ENCODE data around the gene KCNQ5. TPM values are rescaled to one million over a fixed set of nuclear protein-coding genes. Genes with fewer than 3 reads are reported as not detected.

KCNQ5 gene
- total RNA-seq, 1 experiment from 2014 or later = not detected

GRCh38 chr6:72683797-72684196 is 61.9 kb downstream of the KCNQ5 start:
- H3K4me3 ChIP-seq = no peak overlapping the region
- no peak for DNase-seq
- no peak overlapping the region for H3K27ac ChIP-seq
- H3K36me3 ChIP-seq = no peaks in the 10 kb centered on the region
- H3K9me3 ChIP-seq (replicated peaks) = no peaks in the 10 kb centered on the region
- H3K4me1 ChIP-seq = no peaks in the 10 kb centered on the region
- H3K27me3 ChIP-seq = no peaks in the 10 kb centered on the region

- H3K27me3 ChIP-seq = no peaks in the 10 kb centered on the region
- no peaks in the 10 kb centered on the region for H3K9me3 ChIP-seq (replicated peaks)
- no peak overlapping the region for H3K27ac ChIP-seq
- H3K36me3 ChIP-seq = no peaks in the 10 kb centered on the region
- DNase-seq = no peak
- no peaks in the 10 kb centered on the region for H3K4me1 ChIP-seq
- no peak overlapping the region for H3K4me3 ChIP-seq
These were observed 67.5 kb downstream of the KCNQ5 start for GRCh38 chr6:72689107-72689954.

GRCh38 chr6:72691249-72691648 is 69.4 kb downstream of the KCNQ5 start:
- H3K27me3 ChIP-seq = no peaks in the 10 kb centered on the region
- no peak overlapping the region for H3K4me3 ChIP-seq
- H3K36me3 ChIP-seq = no peaks in the 10 kb centered on the region
- no peak for DNase-seq
- H3K27ac ChIP-seq = no peak overlapping the region
- no peaks in the 10 kb centered on the region for H3K4me1 ChIP-seq
- no peaks in the 10 kb centered on the region for H3K9me3 ChIP-seq (replicated peaks)

DNA sequence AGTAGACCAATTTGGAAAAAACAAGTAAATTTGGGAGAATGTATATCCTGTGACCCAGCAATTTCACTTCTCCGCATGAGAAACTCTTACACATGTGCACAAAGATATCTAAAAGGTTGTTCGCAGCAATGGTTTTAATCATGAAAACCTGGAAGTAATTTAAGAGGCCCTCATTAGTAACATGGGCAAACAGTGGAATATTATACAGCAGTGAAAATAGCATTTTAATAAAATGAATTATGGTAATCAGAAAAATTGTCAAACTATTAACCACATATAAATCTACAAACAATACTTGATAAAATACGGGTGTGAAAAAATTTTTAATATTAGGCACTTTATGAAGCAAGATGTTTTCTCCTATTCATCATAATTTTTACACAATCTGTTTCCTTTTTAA is 74.2 kb downstream of the KCNQ5 start:
- H3K36me3 ChIP-seq = no peaks in the 10 kb centered on the region
- no peaks in the 10 kb centered on the region for H3K4me1 ChIP-seq
- no peaks in the 10 kb centered on the region for H3K9me3 ChIP-seq (replicated peaks)
- no peak overlapping the region for H3K27ac ChIP-seq
- no peak for DNase-seq
- H3K4me3 ChIP-seq = no peak overlapping the region
- H3K27me3 ChIP-seq = no peaks in the 10 kb centered on the region

GRCh38 chr6:72699159-72699558 is 77.3 kb downstream of the KCNQ5 start:
- no peaks in the 10 kb centered on the region for H3K4me1 ChIP-seq
- no peaks in the 10 kb centered on the region for H3K27me3 ChIP-seq
- no peaks in the 10 kb centered on the region for H3K36me3 ChIP-seq
- H3K27ac ChIP-seq = no peak overlapping the region
- DNase-seq = no peak
- no peaks in the 10 kb centered on the region for H3K9me3 ChIP-seq (replicated peaks)
- H3K4me3 ChIP-seq = no peak overlapping the region

- Histone ChIP-seq H3K4me1 (no peaks in the 10 kb centered on the region), H3K27me3 (no peaks in the 10 kb centered on the region), H3K9me3 (replicated peaks) (no peaks in the 10 kb centered on the region), H3K4me3 (no peak overlapping the region), H3K27ac (no peak overlapping the region), H3K36me3 (no peaks in the 10 kb centered on the region)
- DNase-seq = no peak
These were observed 80.6 kb downstream of the KCNQ5 start for GRCh38 chr6:72702421-72702820.

DNA sequence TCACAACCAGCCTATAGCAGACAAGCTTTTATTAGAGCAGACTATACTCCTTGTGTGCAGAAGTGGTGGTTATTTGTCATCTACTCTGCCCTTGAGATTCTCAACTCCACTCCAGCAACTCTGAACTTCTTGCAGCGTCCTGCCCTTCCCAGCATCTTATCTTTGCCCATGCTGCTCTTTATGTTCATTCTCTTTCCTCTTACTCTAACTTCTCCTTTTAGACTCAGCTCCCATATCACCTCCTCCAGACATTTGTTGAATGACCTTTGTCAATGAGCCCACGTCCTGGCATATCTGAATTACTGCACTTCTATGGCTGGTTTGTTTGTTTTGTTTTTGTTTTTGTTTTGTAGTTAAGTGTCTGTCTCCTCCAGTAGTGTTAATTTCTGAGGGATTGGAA is 81.2 kb downstream of the KCNQ5 start:
- Histone ChIP-seq H3K27me3 (no peaks in the 10 kb centered on the region), H3K27ac (no peak overlapping the region), H3K36me3 (no peaks in the 10 kb centered on the region), H3K4me3 (no peak overlapping the region), H3K4me1 (no peaks in the 10 kb centered on the region), H3K9me3 (replicated peaks) (no peaks in the 10 kb centered on the region)
- DNase-seq = no peak

DNA sequence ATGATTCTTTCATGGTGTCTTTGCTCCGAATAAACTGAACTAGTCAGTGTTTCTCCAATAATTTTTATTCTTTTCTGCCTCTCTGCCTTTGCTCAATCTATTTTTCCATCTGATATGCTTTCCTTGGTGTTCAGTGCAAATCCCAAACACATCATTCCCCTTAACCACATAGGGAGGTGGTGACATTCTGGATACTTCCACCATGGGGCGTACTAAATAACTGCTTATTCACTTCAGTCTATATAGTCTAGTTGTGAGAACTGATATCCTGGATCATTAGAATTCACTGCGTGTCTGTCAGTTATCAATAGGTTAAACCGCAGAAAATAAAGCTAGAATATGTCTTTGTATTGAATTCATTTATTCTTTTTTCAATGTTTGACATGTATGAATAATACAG is 83.1 kb downstream of the KCNQ5 start:
- peak in 1 of 2 experiments; percentile 8 for DNase-seq
- Histone ChIP-seq H3K4me1 (no peaks in the 10 kb centered on the region), H3K9me3 (replicated peaks) (no peaks in the 10 kb centered on the region), H3K36me3 (no peaks in the 10 kb centered on the region), H3K27ac (no peak overlapping the region), H3K4me3 (no peak overlapping the region), H3K27me3 (no peaks in the 10 kb centered on the region)

DNA sequence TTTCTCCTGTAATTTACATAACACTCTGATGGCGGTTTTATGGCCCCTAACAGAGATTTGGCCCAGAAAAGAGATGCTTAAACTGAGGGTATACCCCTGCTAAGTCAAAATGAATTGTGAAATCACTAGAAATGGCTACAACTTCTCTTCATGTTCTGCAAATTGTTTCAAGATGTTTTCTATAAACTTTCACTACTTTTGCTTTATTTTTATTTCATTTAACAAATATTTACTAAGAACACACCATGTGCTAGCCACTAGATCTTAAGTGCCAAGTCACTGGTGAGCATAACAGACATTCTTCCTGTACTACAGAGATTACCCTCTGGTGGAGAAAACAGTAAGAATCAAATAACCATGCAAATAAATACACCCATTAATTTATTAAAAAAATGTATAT is 87.6 kb downstream of the KCNQ5 start:
- no peak for DNase-seq
- Histone ChIP-seq H3K4me3 (no peak overlapping the region), H3K4me1 (no peaks in the 10 kb centered on the region), H3K9me3 (replicated peaks) (no peaks in the 10 kb centered on the region), H3K36me3 (no peaks in the 10 kb centered on the region), H3K27me3 (no peaks in the 10 kb centered on the region), H3K27ac (no peak overlapping the region)

GRCh38 chr6:72711731-72712130 is 89.9 kb downstream of the KCNQ5 start:
- H3K4me1 ChIP-seq = no peaks in the 10 kb centered on the region
- no peak overlapping the region for H3K4me3 ChIP-seq
- no peak for DNase-seq

GRCh38 chr6:72712910-72713309 is 91.0 kb downstream of the KCNQ5 start:
- Histone ChIP-seq H3K27me3 (no peaks in the 10 kb centered on the region), H3K4me1 (no peaks in the 10 kb centered on the region), H3K36me3 (no peaks in the 10 kb centered on the region), H3K27ac (no peak overlapping the region), H3K9me3 (replicated peaks) (no peaks in the 10 kb centered on the region), H3K4me3 (no peak overlapping the region)
- DNase-seq = no peak

More at GRCh38 chr6:72711731-72712130, 89.9 kb downstream of the KCNQ5 start:
- H3K27ac ChIP-seq = no peak overlapping the region
- no peaks in the 10 kb centered on the region for H3K36me3 ChIP-seq
- H3K27me3 ChIP-seq = no peaks in the 10 kb centered on the region
- H3K9me3 ChIP-seq (replicated peaks) = no peaks in the 10 kb centered on the region

GRCh38 chr6:72715119-72715518 is 93.3 kb downstream of the KCNQ5 start:
- no peak overlapping the region for H3K27ac ChIP-seq
- no peaks in the 10 kb centered on the region for H3K4me1 ChIP-seq
- DNase-seq = no peak
- no peaks in the 10 kb centered on the region for H3K27me3 ChIP-seq
- H3K9me3 ChIP-seq (replicated peaks) = no peaks in the 10 kb centered on the region
- H3K4me3 ChIP-seq = no peak overlapping the region
- H3K36me3 ChIP-seq = no peaks in the 10 kb centered on the region

DNA sequence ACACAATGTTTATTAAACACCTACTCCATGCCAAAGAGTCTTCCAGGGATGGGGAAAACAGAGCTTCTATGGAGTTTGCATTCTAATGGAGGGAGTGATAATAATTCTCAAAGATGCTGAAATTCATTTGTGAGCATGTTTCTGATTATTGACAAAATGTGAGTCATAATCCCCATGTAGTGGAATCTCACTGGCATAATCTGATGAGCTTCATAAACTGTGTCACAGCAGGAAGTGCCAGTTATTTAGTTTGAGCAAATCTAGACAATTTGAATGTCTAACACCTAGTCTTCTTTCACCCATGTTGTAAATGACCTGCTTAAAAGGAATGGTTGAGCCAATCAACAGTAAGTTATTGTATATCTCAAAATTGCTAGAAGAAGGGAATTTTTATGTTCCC is 95.1 kb downstream of the KCNQ5 start:
- Histone ChIP-seq H3K4me3 (no peak overlapping the region), H3K27me3 (no peaks in the 10 kb centered on the region), H3K27ac (no peak overlapping the region), H3K36me3 (no peaks in the 10 kb centered on the region), H3K9me3 (replicated peaks) (no peaks in the 10 kb centered on the region), H3K4me1 (no peaks in the 10 kb centered on the region)
- DNase-seq = no peak

DNA sequence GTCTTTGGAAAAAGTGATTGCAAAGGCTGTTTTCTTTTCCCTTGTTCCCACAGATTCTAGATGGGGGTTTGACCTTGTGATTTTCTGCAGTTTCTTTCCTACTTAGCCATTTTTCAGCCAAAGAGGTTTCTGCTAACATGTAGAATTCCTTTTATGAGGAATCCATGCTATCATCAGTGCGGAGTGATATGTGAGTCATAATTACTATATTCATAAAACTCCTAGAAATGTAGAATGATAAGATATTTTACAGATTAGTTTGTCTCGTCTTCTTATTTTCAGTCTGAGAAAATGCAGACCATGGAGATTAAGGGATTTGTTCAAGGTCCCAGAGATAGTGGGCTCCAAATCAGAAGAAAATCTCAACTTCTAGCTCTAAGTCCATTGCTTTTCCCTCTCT is 98.6 kb downstream of the KCNQ5 start:
- no peaks in the 10 kb centered on the region for H3K9me3 ChIP-seq (replicated peaks)
- H3K4me3 ChIP-seq = no peak overlapping the region
- DNase-seq = no peak
- H3K27ac ChIP-seq = no peak overlapping the region
- no peaks in the 10 kb centered on the region for H3K27me3 ChIP-seq
- no peaks in the 10 kb centered on the region for H3K4me1 ChIP-seq
- H3K36me3 ChIP-seq = no peaks in the 10 kb centered on the region

GRCh38 chr6:72721346-72721745 is 99.5 kb downstream of the KCNQ5 start:
- H3K27me3 ChIP-seq = no peaks in the 10 kb centered on the region
- no peak for DNase-seq
- no peak overlapping the region for H3K4me3 ChIP-seq
- no peaks in the 10 kb centered on the region for H3K4me1 ChIP-seq
- H3K9me3 ChIP-seq (replicated peaks) = no peaks in the 10 kb centered on the region
- H3K36me3 ChIP-seq = no peaks in the 10 kb centered on the region
- H3K27ac ChIP-seq = no peak overlapping the region

- H3K27me3 ChIP-seq = no peaks in the 10 kb centered on the region
- H3K27ac ChIP-seq = no peak overlapping the region
- no peak for DNase-seq
- no peaks in the 10 kb centered on the region for H3K36me3 ChIP-seq
- no peaks in the 10 kb centered on the region for H3K4me1 ChIP-seq
- no peak overlapping the region for H3K4me3 ChIP-seq
- H3K9me3 ChIP-seq (replicated peaks) = peaks cover 4% of the 10 kb centered on the region; the same call in 1 of the 2 replicates
These were observed 102.7 kb downstream of the KCNQ5 start for GRCh38 chr6:72724545-72724944.
